Measurements from ENCODE around the gene SYDE2.

DNA sequence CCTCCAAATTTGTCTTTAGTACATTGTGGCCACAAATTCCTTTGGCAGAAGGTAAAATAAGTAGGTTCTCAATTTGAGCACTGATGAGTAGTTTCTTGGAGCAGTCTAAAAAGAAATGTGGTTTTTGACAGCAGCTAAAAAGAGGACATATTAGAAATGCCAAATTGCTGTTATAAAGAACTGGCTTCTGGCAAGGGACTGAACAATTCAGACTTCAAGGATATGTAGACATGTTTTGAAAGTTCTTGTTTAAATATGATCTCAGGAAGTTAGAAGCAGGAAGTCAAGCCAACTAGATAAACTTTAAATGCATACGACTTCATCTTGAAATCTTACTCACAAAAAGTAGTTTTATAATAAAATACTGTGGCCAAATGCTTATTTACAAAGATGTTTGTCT is 39.8 kb upstream of the SYDE2 start:
- TF ChIP-seq, protein P1, sequence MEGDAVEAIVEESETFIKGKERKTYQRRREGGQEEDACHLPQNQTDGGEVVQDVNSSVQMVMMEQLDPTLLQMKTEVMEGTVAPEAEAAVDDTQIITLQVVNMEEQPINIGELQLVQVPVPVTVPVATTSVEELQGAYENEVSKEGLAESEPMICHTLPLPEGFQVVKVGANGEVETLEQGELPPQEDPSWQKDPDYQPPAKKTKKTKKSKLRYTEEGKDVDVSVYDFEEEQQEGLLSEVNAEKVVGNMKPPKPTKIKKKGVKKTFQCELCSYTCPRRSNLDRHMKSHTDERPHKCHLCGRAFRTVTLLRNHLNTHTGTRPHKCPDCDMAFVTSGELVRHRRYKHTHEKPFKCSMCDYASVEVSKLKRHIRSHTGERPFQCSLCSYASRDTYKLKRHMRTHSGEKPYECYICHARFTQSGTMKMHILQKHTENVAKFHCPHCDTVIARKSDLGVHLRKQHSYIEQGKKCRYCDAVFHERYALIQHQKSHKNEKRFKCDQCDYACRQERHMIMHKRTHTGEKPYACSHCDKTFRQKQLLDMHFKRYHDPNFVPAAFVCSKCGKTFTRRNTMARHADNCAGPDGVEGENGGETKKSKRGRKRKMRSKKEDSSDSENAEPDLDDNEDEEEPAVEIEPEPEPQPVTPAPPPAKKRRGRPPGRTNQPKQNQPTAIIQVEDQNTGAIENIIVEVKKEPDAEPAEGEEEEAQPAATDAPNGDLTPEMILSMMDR (IDR thresholded peaks at IDR 0.05) = no peak
- TF ChIP-seq POLR2A (IDR thresholded peaks at IDR 0.05) = no peak

All from right lobe of liver (tissue), 4 donors.